ENCODE results near the gene STON2.

Gene STON2

GRCh38 chr14:81301813-81302212, 98.3 kb downstream of the STON2 start:
- DNase-seq (ENCODE audit: low spot score) = no peak

- no peak for DNase-seq (ENCODE audit: low spot score)
Measured at GRCh38 chr14:81301371-81301770, 98.8 kb downstream of the STON2 start.

- no peak for DNase-seq (ENCODE audit: low spot score)
Measured at GRCh38 chr14:81298911-81299310, 101.2 kb downstream of the STON2 start.

- DNase-seq (ENCODE audit: low spot score) = no peak
Measured at GRCh38 chr14:81298122-81298521, 102.0 kb downstream of the STON2 start.

- no peak for DNase-seq (ENCODE audit: low spot score)
Measured at GRCh38 chr14:81295958-81296923, 103.9 kb downstream of the STON2 start.

- no peak for DNase-seq (ENCODE audit: low spot score)
Measured at GRCh38 chr14:81289516-81289915, 110.6 kb downstream of the STON2 start.

- no peak for DNase-seq (ENCODE audit: low spot score)
Measured at GRCh38 chr14:81286574-81287370, 113.4 kb downstream of the STON2 start.

- DNase-seq (ENCODE audit: low spot score) = no peak
Measured at GRCh38 chr14:81285245-81285644, 114.9 kb downstream of the STON2 start.

- DNase-seq (ENCODE audit: low spot score) = no peak
Measured at GRCh38 chr14:81281332-81281731, 118.8 kb downstream of the STON2 start.

- no peak for DNase-seq (ENCODE audit: low spot score)
Measured at GRCh38 chr14:81280136-81280791, 119.9 kb downstream of the STON2 start.

- no peak for DNase-seq (ENCODE audit: low spot score)
Measured at GRCh38 chr14:81277096-81277495, 123.0 kb downstream of the STON2 start.

GRCh38 chr14:81276073-81277069, 123.8 kb downstream of the STON2 start:
- no peak for DNase-seq (ENCODE audit: low spot score)

GRCh38 chr14:81275305-81276072, 124.6 kb downstream of the STON2 start:
- DNase-seq (ENCODE audit: low spot score) = no peak

- DNase-seq (ENCODE audit: low spot score) = no peak
Measured at GRCh38 chr14:81273961-81274575, 126.1 kb downstream of the STON2 start.

GRCh38 chr14:81273521-81273920, 126.6 kb downstream of the STON2 start:
- DNase-seq (ENCODE audit: low spot score) = no peak

GRCh38 chr14:81272317-81272716, 127.8 kb downstream of the STON2 start:
- DNase-seq (ENCODE audit: low spot score) = no peak

GRCh38 chr14:81269979-81270375, 130.1 kb downstream of the STON2 start:
- no peak for DNase-seq (ENCODE audit: low spot score)

GRCh38 chr14:81269100-81269978, 130.8 kb downstream of the STON2 start:
- no peak for DNase-seq (ENCODE audit: low spot score)

- no peak for DNase-seq (ENCODE audit: low spot score)
Measured at GRCh38 chr14:81268016-81268416, 132.1 kb downstream of the STON2 start.

Data from left forelimb (tissue), 1 donor.